ENCODE data around the gene CFAP53. TPM values are rescaled to one million over a fixed set of nuclear protein-coding genes. Genes with fewer than 3 reads are reported as not detected.

CFAP53 gene
- total RNA-seq = 0.12 and 0.32 TPM in 2 replicates

GRCh38 chr18:50266248-50266704 is at the start of gene CFAP53:
Gene CFAP53 (minus strand): TSS chr18:50266495. CDS start chr18:50266404, 91 bp downstream.

GRCh38 chr18:50287441-50288347 is 21.4 kb upstream of the CFAP53 start, which contains the start of gene CXXC1:
Gene CXXC1 (minus strand): TSS chr18:50287692. CDS start chr18:50287589, 103 bp downstream.

GRCh38 chr18:50281295-50281971 is 15.1 kb upstream of the CFAP53 start, which contains the start of gene MBD1:
Gene MBD1 (minus strand): TSS chr18:50281523. CDS start chr18:50279992, 1,531 bp downstream.

GRCh38 chr18:50194631-50195532 is 71.4 kb downstream of the CFAP53 start, which contains the start of gene MYO5B:
Gene MYO5B (minus strand): TSS chr18:50195147. CDS start chr18:50194793, 354 bp downstream.

Small RNA genes lying within 50 kb of the gene (small RNA-seq; reads per million reads assigned to genes)
- not detected for gene RN7SL310P

Other genes starting within 250 kb of the CFAP53 start
- under 0.01 and 0.12 TPM in 2 replicates for gene MYO5B, start 71.3 kb downstream of the CFAP53 start, total RNA-seq
- 74.4 and 84.5 TPM in 2 replicates for gene MBD1, start 15.0 kb upstream of the CFAP53 start, total RNA-seq
- 44.3 and 49.7 TPM in 2 replicates for gene CXXC1, start 21.2 kb upstream of the CFAP53 start, total RNA-seq
- 0.81 and 1.7 TPM in 2 replicates for gene SKA1, start 108.6 kb upstream of the CFAP53 start, total RNA-seq